GOT3 (cell line): ENCODE data around the gene GPR84.

Source experiments
- DNase-seq: peaks from one replicate; lab custom pipeline; 2025; ENCODE audit warnings: mixed read lengths; lab: John Stamatoyannopoulos, UW

GPR84 gene

DNA sequence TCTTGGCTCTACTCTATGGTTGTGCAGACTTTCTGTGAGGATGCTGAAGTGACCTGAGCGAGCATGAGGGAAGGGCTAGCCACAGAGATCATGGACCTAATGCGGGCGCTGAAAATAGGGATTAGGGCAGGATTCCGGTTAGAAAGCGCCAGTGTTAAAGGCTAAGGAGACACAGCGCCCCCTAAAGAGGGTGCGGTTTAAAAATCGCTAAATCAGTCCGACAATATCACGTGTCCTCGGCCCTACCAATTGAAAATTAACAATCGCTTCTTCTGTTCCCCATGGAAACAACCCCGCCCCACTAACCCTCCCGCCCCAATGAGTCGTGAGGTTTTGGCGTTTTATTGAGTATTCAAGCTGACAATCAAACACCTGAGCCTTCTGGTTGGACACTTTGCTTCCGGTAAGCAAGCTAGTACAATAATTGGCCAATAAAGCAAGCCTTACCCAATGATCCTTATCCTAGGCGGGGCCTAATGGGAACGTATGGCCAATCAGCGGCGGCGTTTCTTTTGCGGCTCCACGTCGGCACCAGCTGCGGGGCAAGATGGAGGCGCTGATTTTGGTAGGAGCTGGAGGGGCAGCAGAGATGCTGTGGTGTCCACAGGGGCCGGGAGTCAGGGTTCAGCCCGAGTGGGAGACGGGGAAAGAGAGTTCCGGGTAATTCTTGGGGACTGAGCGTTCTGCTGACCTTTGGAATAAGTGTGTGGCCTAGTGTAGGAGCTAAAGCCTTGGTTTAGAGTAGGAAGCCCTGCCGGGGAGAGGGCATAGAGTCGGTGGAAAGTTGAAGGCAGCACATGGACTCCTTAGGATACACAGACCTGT is 39.5 kb downstream of the GPR84 start, which contains the start of gene COPZ1:
Gene COPZ1, plus strand, starts transcription at position 515 of the 825 bp plus-strand sequence. Its CDS starts 33 bp downstream, at position 548.
- DNase-seq = peak; percentile 75

DNA sequence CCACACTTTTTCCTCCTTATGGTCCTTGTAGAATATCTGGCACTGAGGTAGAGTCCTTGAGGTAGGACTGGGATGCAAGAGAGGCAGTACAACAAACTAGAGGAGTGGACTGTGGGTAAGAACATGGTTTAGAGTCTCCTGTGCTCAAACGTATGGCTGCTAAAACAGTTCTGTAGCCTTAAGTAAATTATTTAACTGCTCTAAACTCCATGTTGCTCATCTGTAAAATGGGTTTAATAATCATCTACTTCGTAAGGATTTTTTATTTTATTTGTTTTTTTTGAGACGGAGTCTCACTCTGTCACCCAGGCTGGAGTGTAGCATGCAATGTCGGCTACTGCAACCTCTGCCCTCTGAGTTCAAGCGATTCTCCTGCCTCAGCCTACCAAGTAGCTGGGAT is 42.9 kb downstream of the GPR84 start:
- DNase-seq = no peak
